ENCODE results near the gene ADAM19.

- TF ChIP-seq CTCF (IDR thresholded peaks at IDR 0.05): no peak
- TF ChIP-seq POLR2A (IDR thresholded peaks at IDR 0.05): no peak
Measured at GRCh38 chr5:157612581-157612980, 37.0 kb upstream of the ADAM19 start.

Measured in ovary (tissue), 3 donors.